HG02798 (cell line): ENCODE results near the gene KCNJ3.

ENCODE experiments used
- ATAC-seq: cut with Tn5 transposase; IDR thresholded peaks from one replicate; pipeline ENCODE4 v1.9.1; 2021; ENCODE audit warnings: mild to moderate bottlenecking; ENCODE audit not compliant: unreplicated experiment, poor library complexity

KCNJ3 gene

GRCh38 chr2:154706660-154707059 lies 8.2 kb downstream of the KCNJ3 start:
- no peak for ATAC-seq

DNA sequence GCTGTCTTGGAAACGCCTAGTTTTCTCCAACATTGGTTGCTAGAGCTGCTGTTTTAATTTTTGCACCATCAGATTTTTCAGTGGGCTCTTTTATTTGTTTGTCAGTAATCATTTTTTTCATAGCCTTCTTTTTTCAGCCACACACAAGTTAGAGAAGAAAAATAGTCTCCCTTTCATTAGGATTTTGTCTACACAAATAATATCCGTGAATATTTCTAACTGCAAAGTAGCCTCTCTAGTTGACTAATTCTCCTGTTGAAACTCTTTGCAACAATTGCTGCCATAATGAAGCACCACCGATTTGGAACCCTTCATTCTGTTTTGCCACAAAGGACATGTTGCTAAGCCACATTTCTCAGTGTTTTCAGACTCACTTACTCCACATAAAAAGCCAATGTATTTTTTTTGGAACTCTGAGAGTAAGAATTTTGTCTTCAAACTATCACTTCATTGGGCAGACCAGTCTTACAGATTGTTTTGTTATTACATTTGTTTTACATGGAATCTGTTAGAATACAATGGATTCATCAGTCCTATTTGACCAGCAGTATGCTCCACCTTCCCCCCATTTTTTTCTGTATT lies 9.6 kb downstream of the KCNJ3 start:
- ATAC-seq = no peak

- no peak for ATAC-seq
These were observed 10.7 kb downstream of the KCNJ3 start for GRCh38 chr2:154709215-154709614.

- no peak for ATAC-seq
These were observed 11.6 kb downstream of the KCNJ3 start for GRCh38 chr2:154710078-154710477.

DNA sequence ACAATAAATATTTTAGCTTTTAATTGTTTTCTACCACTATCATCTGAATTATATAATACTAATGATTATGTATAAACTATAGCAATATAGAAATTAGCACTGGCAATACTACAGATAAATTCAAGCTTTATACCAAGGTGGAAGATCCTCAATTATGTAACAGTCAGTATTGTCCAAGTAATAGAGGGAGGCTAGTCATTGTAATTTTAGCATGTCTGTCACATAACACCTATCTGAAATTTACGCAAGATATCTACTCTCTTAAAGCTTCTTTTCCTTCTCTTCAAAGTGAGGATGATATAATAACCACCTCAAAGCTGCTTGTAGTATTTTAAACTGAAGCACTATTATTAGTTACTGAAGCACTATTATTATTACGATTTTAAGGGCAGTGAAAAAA lies 12.2 kb downstream of the KCNJ3 start:
- ATAC-seq = no peak

- ATAC-seq = no peak
These were observed 15.2 kb downstream of the KCNJ3 start for GRCh38 chr2:154713675-154714074.

GRCh38 chr2:154720651-154721050 lies 22.2 kb downstream of the KCNJ3 start:
- ATAC-seq = no peak

DNA sequence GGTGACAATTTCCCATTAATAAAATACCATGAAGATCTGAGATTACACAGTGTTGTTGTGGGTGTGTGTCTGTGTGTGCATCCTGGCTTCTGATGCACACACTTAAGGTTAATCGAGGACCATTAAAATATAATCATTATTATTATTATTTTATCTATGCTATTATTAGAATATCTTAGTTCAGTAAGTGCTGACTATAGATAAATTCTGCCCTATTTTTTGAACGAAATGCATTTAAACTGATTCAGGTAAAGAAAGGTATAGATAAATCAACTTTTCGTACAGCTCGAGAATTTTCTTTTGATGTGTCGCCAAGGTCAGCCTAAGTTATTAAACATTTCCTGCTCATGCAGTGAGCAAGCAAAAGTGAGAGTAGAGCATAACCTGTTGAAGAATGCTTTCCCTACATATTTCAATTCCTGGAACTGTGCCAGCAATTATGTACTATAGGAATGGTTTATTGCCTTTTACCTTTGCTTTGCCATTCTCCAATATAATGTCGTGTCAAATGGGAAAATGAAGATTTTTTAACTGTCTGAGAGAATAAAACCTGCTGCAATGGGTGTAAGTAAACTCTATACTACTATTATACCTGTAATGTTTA lies 25.8 kb downstream of the KCNJ3 start:
- ATAC-seq = no peak

- no peak for ATAC-seq
These were observed 41.9 kb downstream of the KCNJ3 start for GRCh38 chr2:154740361-154740760.

DNA sequence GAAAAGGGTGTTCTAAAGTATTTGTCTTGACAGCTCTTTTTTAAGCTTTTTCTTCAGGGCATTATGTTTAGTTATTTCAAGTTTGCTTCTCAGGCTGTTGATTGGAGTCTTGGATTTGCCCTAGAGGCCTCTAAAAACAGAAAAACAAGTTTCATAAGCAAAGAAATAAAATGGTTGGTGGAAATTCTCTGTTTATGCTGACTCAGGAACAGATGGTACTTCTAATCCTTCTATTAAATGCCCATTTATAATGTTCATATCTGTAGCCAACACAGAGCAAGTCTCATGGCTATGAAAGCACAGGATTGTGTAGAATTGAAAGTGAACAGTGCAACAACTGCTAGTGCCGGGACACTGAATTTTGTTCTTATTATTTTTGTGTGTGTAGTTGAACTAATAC lies 60.4 kb downstream of the KCNJ3 start:
- ATAC-seq = no peak

- no peak for ATAC-seq
These were observed 64.1 kb downstream of the KCNJ3 start for GRCh38 chr2:154762638-154763037.

DNA sequence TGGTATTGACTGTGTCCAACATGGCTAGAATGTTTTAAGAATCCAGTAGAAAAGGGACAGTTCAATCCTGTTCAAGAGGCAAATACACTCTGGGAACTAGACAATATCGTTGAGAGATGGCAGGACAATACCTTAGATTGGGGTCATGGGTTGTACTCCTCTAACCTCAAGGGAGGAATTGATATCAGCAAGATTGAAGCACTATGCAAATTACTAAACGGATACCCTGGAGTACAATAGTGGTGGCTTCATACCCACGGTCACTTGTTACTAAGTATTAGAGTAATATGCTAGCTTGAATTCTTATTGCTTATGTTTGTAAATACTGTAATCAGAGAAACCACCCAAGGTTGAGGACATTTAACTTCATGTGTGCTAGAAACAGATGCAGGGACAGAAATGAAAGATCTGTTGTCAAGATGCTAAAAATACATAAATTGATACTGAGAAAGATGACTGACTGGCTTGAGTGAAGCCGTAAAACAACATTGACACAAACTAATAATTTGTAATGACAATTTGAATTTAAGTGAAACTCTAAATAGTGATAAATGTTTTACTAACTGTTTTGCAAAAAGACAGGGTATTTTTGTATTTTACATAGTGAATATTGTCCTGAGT lies 73.3 kb downstream of the KCNJ3 start:
- no peak for ATAC-seq

GRCh38 chr2:154776825-154777224 lies 78.3 kb downstream of the KCNJ3 start:
- no peak for ATAC-seq

DNA sequence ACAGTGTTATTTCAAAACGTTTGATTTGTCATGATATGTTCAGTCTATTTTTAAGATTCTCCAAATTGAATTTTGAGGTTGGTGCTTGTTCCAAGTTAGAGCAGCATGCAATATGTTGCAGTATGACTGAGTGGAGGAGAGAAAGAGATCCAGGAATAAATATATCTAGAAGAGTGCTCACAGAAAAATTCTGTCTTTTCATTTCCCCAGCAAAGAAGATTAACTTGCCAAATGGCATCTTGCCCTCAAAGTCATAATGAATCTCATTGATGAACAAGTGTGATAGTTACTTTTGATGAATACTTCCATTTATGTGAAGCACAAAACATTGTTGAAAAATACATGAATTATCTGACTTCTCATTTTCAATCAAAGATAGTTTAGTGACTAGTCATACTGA lies 95.9 kb downstream of the KCNJ3 start:
- no peak for ATAC-seq

DNA sequence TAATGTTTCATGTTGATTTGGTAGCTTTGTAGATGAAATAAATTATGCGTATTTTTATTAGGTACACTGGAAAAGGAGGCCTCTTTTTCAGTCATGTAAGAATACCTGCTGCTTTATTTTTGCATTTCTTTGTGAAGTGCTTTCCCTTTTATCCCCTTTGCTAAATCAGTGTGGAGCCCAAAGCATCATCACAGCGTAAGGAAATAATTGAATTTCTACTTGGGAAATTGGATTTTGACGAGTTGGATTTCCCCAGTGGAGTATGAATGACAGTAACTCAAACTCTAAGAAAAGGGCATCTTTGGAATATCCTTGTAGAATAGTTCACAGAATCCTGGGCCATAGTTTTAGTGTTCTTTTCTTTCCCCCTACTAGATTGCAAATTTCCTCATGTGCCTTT lies 97.2 kb downstream of the KCNJ3 start:
- no peak for ATAC-seq

DNA sequence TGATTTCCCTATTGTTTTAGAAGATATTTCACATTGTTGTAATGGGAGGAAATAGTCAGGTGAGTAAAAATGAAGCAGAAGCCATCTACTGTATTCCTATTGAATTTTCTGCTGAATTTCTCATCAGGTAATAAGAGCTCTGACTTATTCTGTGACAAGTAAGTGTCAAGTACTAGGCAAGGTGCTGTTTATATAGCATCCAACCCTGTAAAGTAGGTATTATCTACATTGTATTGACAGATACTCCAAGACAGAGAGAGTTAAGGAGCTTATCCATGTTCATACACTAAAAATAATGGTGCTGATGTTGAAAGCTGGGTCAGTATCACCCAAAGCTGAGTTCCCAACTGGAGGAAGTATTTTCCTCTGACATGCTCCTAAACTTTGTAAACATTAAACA lies 106.0 kb downstream of the KCNJ3 start:
- no peak for ATAC-seq

- ATAC-seq = no peak
These were observed 115.1 kb downstream of the KCNJ3 start for GRCh38 chr2:154813636-154814035.

- ATAC-seq = no peak
These were observed 116.4 kb downstream of the KCNJ3 start for GRCh38 chr2:154814856-154815255.

- ATAC-seq = no peak
These were observed 126.9 kb downstream of the KCNJ3 start for GRCh38 chr2:154825358-154825757.

- ATAC-seq = no peak
These were observed 128.3 kb downstream of the KCNJ3 start for GRCh38 chr2:154826827-154827226.

GRCh38 chr2:154827286-154827685 lies 128.8 kb downstream of the KCNJ3 start:
- no peak for ATAC-seq

GRCh38 chr2:154832711-154833110 lies 134.2 kb downstream of the KCNJ3 start:
- ATAC-seq = no peak
